Stimulated activated CD4-positive, alpha-beta T cell treated with anti-CD3 and anti-CD28 coated beads, Interleukin-15, amount 100 ng/mL, for 24 hours (primary cell): ENCODE data around the gene BBS7.

Experiments
- DNase-seq: peaks from one replicate; pipeline ENCODE4 v3.0.0-alpha.2; 2020

The BBS7 gene

DNA sequence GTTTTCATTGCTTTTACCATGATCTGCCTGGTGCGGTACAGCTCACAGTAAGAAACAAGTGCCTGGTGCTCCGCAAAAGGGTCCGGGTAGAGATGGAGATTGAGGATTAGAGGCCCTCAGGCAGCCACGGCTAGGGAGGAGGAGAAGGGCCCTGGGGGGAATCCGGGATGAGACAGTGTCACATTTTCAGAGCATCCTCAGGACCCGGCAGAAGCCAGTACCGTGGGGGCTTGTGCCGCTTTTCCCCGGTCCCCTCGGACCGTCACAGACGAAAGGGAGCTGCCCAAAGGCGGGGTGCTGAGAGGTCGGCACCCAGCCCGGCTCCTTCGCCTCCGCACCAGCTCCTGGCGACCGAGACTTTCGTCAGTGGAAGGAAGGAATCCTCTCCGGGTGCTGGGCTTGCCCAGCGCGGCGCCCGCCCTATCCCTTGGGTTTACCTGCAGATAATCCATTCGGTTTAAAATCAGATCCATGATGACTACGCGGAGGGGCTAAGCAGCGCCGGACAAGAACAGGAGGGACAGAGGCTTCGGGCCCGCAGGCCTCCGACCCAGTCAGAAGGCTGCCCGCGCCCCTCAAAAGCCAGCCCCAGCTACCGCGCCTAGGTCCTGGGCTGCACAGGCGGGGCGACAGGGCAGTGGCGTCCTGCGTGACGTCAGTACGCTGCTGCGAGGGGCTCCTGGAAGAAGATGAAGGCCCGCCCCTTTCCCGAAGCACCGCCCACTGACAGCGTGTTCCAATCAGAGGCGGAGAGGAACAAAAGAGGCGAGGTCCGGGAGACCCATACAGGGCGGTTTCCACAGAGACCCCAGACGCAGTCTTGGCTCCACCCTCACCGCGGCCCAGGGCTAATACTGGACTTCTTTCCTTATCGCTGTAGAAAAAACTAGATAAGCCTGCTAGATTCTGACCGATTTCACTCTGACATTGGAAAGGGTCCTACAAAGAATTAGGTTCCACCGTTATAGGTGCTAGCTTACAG lies at the start of gene BBS7:
Gene BBS7 (minus strand): TSS at position 634 of the 982 bp plus-strand sequence. CDS start 161 bp downstream, at position 473.
- DNase-seq, result peak; percentile 99

DNA sequence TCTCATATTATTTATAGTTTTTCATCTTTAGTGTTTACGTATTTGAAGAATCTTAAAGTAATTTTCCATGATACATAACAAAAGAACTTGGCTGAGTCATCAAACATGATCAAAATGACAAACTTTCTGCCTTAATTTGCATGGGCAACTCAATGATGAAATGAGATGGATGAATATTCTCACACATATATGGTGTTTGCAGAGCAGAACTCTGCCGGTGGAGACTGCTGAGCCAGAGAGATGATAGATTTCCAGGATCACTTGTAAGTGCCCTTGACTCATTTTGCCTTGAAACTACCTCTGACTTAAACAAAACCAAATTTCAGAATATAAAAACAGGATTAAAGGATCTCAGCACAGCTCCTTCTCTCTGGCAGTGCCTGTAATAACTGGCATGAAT lies 43.4 kb upstream of the BBS7 start:
- no peak for DNase-seq

- DNase-seq, result no peak
Observed at GRCh38 chr4:121908346-121908745, 38.1 kb upstream of the BBS7 start.

GRCh38 chr4:121900132-121900983 lies 30.1 kb upstream of the BBS7 start:
- peak; percentile 64 for DNase-seq

DNA sequence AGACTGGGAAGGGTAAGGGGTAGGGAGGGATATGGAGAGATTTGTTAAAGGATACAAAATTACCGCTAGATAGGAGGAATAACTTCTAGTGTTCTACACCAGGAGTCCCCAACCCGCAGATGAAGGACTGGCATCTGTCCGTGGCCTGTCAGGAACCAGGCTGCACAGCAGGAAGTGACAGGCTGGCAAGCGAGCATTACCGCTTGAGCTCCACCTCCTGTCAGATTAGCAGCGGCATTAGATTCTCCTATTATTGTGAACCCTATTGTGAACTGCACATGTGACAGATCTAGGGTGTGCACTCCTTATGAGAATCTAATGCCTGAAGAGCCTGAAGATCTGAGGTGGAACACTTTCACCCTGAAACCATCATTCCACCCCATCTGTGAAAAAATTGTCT lies 27.9 kb upstream of the BBS7 start:
- DNase-seq, result peak; percentile 24

DNA sequence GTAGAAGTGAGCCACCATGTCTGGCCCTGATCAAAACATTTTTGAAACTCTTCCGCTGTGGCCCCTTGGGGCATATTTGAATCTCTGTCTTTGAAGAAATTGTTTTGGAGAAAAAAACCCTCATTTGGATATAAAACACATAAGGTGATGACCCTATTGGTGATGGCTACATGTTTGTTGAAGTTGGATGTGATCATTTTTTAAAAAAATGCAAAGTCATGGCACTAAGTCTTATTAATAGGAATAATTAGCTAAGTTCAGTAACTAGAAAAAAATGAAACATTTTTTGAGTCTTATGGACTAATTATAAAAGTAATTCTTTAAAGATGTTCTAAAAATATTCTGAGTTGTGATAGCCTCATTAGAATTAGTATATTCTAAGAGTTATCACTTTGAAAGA lies 17.9 kb upstream of the BBS7 start:
- DNase-seq, result no peak

DNA sequence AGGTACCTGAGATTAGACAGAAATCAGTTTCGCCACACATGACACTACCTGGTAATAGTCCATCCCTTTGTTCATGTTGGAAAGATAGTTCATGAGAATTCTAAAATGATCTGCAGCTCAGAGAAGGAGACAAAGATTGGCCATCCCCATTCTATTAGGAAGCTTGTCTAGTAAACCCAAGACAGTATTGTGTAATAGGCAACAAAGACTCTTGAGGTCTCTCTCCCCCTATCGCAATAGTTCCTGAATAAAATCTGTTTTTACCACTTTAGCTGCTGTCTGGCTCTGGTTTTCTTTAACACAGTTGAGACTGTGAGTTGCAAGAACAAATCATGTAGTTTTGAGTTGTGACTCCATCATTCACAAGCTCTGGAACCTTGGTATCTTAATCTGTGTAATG lies 14.8 kb upstream of the BBS7 start:
- no peak for DNase-seq

GRCh38 chr4:121881158-121881557 lies 10.9 kb upstream of the BBS7 start:
- no peak for DNase-seq

GRCh38 chr4:121879135-121879534 lies 8.9 kb upstream of the BBS7 start:
- no peak for DNase-seq

- DNase-seq, result no peak
Observed at GRCh38 chr4:121877041-121877773, 6.9 kb upstream of the BBS7 start.

DNA sequence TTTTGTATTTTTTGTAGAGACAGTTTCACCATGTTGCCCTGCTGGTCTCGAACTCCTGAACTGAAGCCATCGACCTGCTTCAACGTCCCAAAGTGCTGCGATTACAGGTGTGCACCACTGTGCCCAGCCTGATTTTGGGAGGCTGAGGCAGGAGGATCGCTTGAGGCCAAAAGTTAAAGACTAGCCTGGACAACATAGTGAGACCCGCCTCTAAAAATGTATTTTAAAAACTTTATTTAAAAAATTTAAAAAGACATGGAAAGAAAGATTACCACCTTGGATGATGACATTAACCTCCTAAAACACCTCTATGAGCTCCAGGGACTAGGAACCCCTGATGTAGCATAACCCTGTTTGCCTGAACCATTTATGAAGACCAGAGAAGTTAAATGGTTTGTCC lies 5.8 kb upstream of the BBS7 start:
- DNase-seq, result no peak

- no peak for DNase-seq
Observed at GRCh38 chr4:121875652-121876051, 5.4 kb upstream of the BBS7 start.

DNA sequence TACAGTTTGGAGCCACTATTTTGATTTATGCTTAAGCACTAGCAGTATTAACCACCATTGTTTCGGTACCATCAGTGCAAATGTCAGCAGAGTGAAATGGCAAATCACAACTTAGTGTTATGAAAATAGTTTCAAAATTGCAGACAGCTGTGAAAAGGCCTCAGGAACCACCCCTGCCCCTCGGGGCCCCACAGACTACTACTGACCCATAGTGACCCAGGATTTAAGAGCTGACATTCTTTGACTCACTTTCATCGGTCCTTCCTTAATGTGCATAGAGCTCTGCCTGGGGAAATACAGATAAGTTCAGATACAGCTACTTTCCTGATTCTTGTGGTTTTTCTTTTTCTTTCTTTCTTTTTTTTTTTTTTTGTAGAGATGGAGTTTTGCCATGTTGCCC lies 3.3 kb upstream of the BBS7 start:
- DNase-seq, result no peak

DNA sequence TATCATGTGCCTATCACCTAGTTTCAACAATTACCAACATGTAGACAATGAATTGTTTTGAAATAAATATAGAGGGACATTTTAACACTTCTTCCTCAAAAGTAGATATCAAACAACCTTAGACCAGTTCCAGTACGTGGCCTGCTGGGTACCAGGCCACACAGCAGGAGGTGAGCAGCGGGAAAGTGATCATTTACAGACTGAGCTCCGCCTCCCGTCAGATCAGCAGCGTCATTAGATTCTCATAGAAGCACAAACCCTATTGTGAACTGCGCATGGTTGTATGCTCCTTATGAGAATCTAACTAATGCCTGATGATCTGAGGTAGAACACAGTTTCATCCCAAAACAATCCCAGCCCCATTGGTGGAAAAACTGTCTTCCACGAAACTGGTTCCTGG lies 6.5 kb downstream of the BBS7 start:
- no peak for DNase-seq

DNA sequence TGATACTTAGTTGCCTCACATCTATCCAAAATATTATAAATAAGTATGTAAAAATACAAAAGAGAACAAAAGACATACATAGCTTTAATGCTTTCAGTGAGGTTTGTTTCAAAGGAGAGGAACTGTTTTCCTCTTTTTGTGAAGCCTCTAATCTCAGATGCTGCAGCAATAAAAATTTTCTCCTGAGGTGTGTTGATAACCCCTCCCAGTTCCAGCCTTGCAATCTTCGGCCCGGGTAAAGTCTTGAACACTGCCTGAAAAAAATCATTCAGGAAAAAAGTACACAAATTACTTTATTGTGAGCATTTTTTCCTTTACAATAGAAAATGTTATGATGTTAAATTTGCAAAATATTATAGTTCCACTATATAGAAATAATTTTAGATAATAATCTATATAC lies 8.8 kb downstream of the BBS7 start:
- no peak for DNase-seq

- DNase-seq, result no peak
Observed at GRCh38 chr4:121860121-121860520, 10.2 kb downstream of the BBS7 start.

DNA sequence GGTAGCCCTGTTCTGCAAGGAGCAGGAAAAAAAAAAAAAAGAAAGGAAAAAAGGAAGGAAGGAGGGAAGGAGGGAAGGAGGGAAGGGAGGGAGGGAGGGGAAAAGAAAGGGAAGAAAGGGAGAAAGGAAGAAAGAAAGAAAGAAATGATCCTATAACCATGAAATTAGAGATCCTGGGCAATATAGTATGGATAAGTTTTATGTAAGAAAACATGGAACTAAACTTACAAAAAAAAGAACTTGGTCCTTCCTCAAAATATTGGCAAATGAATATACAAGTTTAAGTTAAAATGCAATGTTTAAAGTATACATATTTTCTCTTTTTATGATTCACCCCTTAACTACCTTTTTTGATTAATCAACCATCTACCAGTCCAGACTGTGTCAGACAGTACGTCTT lies 18.9 kb downstream of the BBS7 start:
- no peak for DNase-seq

DNA sequence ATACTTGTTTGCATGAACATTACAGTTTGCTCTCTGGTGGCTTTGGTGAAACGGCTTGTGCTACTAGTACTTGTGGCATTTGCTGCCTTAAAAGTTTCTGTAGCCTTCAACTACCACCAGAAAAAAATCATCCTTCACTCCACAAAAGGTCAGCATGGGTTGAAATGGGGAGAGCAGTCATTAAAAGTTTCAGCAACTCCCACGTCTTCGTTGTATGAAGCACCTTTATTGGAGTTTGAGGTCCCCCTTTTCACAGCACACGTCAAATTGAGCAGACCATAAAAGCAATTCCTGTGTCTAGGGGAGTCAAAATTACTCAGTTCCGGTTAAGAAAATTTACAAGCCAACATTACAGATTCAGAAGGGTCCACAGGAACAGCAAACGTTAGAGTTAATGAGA lies 23.6 kb downstream of the BBS7 start:
- DNase-seq, result no peak

- DNase-seq, result no peak
Observed at GRCh38 chr4:121842862-121843261, 27.4 kb downstream of the BBS7 start.

DNA sequence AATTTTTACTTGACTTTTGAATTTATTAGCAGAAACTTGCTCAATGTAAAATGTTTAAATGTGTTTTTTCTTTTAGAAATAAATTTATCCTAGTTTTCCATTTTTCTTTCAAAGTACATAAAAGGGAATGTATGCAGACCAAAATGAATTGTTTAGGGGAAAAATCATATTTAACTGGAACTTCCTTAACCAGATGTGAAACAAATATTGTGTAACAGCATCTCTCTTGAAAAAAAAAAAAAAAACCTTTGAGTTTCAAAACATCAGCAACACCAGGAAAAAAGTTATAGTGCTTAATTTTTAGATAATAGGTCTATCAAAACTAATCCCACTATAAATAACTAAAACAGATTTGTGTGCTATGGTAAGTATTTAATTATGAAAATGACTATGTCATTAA lies 32.1 kb downstream of the BBS7 start:
- no peak for DNase-seq

DNA sequence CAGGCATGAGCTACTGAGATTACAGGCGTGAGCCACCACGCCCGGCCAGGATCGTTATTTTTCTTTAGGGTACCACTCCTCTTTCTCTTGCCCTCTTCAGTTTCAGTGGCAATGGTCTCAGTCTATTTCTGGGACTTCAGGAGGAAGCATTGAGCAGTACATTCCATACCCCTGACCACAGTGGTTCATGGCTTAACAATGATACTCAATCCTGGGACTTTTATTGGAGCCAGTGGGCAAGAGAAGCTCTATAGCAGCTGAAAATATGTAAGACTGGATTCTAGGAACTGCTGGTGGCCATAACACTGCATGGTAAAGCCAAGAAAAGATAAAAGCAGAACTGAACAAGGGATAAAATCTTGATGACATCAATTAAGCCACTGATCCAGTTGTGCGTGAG lies 40.8 kb downstream of the BBS7 start:
- DNase-seq, result no peak

GRCh38 chr4:121827853-121828252 lies 42.4 kb downstream of the BBS7 start:
- DNase-seq, result no peak

GRCh38 chr4:121824950-121825349 lies 45.3 kb downstream of the BBS7 start:
- no peak for DNase-seq
